IPS-15b (cell line): Measurements from ENCODE around the gene HSPB7.
"Not testable (repeated sequence)": the region's sequence is repeated elsewhere in the genome, so short reads cannot be mapped to it uniquely, and the experiment has no call there.

Experiments
- H3K27me3 ChIP-seq: one replicate; pipeline ENCODE4 v1.6.1; 2013; ENCODE audit warnings: low read length; ENCODE audit not compliant: control insufficient read depth, insufficient read depth
- H3K36me3 ChIP-seq: one replicate; pipeline ENCODE4 v1.6.1; 2013; ENCODE audit warnings: low read length; ENCODE audit not compliant: control insufficient read depth, insufficient read depth
- H3K4me1 ChIP-seq: one replicate; pipeline ENCODE4 v1.6.1; 2013; ENCODE audit warnings: mild to moderate bottlenecking, low read length; ENCODE audit not compliant: control insufficient read depth, insufficient read depth
- H3K4me3 ChIP-seq: one replicate; pipeline ENCODE4 v1.5.1; 2013; ENCODE audit warnings: low read depth, low read length
- H3K9ac ChIP-seq: one replicate; pipeline ENCODE4 v1.6.1; 2013; ENCODE audit warnings: low read depth, mild to moderate bottlenecking, low read length
- H3K9me3 ChIP-seq: one replicate; pipeline ENCODE4 v1.6.1; 2013; ENCODE audit warnings: mild to moderate bottlenecking, low read length; ENCODE audit not compliant: control insufficient read depth, insufficient read depth

HSPB7 gene

GRCh38 chr1:16046842-16047241 is 29.0 kb upstream of the HSPB7 start:
- Histone ChIP-seq H3K4me3 (no peak overlapping the region), H3K36me3 (no peaks in the 10 kb centered on the region), H3K27me3 (peaks cover 2% of the 10 kb centered on the region), H3K9me3 (no peaks in the 10 kb centered on the region), H3K4me1 (no peaks in the 10 kb centered on the region), H3K9ac (no peak overlapping the region)

- no peak overlapping the region for H3K9ac ChIP-seq
- H3K9me3 ChIP-seq: no peaks in the 10 kb centered on the region
- peaks cover 2% of the 10 kb centered on the region for H3K27me3 ChIP-seq
- H3K36me3 ChIP-seq: no peaks in the 10 kb centered on the region
- no peaks in the 10 kb centered on the region for H3K4me1 ChIP-seq
- no peak overlapping the region for H3K4me3 ChIP-seq
Measured at GRCh38 chr1:16043950-16044349, 26.1 kb upstream of the HSPB7 start.

- Histone ChIP-seq H3K9me3 (no peaks in the 10 kb centered on the region), H3K9ac (no peak within 1 kb of the TSS), H3K36me3 (no peaks in the 10 kb centered on the region), H3K4me1 (no peaks in the 10 kb centered on the region), H3K27me3 (peaks cover 2% of the 10 kb centered on the region), H3K4me3 (no peak within 1 kb of the TSS)
Measured at GRCh38 chr1:16043521-16043920, 25.7 kb upstream of the HSPB7 start, which contains the start of gene CLCNKB. Gene CLCNKB, plus strand, starts transcription at chr1:16043782. Its CDS starts 711 bp downstream, at chr1:16044493.

- not testable (repeated sequence) for H3K9me3 ChIP-seq, H3K36me3 ChIP-seq, H3K27me3 ChIP-seq, H3K4me1 ChIP-seq, H3K9ac ChIP-seq, H3K4me3 ChIP-seq
Measured at GRCh38 chr1:16042654-16043053, 24.8 kb upstream of the HSPB7 start.

- Histone ChIP-seq H3K4me1 (no peaks in the 10 kb centered on the region), H3K9ac (no peak overlapping the region), H3K9me3 (no peaks in the 10 kb centered on the region), H3K36me3 (no peaks in the 10 kb centered on the region), H3K4me3 (no peak overlapping the region), H3K27me3 (no peaks in the 10 kb centered on the region)
Measured at GRCh38 chr1:16042096-16042495, 24.3 kb upstream of the HSPB7 start.

GRCh38 chr1:16041200-16041599 is 23.4 kb upstream of the HSPB7 start:
- Histone ChIP-seq H3K36me3 (no peaks in the 10 kb centered on the region), H3K9ac (no peak overlapping the region), H3K9me3 (no peaks in the 10 kb centered on the region), H3K27me3 (no peaks in the 10 kb centered on the region), H3K4me3 (no peak overlapping the region), H3K4me1 (no peaks in the 10 kb centered on the region)

- not testable (repeated sequence) for H3K9ac ChIP-seq, H3K4me3 ChIP-seq, H3K9me3 ChIP-seq, H3K36me3 ChIP-seq, H3K4me1 ChIP-seq, H3K27me3 ChIP-seq
Measured at GRCh38 chr1:16039871-16040270, 22.0 kb upstream of the HSPB7 start.

GRCh38 chr1:16038620-16038912 is 20.7 kb upstream of the HSPB7 start:
- no peaks in the 10 kb centered on the region for H3K4me1 ChIP-seq
- H3K4me3 ChIP-seq: no peak overlapping the region
- H3K9ac ChIP-seq: no peak overlapping the region
- H3K9me3 ChIP-seq: no peaks in the 10 kb centered on the region
- H3K36me3 ChIP-seq: no peaks in the 10 kb centered on the region
- no peaks in the 10 kb centered on the region for H3K27me3 ChIP-seq

- not testable (repeated sequence) for H3K36me3 ChIP-seq, H3K9ac ChIP-seq, H3K9me3 ChIP-seq, H3K4me3 ChIP-seq, H3K27me3 ChIP-seq, H3K4me1 ChIP-seq
Measured at GRCh38 chr1:16036461-16036860, 18.6 kb upstream of the HSPB7 start.

GRCh38 chr1:16033103-16033632 is 15.3 kb upstream of the HSPB7 start:
- H3K4me1 ChIP-seq, H3K9ac ChIP-seq, H3K9me3 ChIP-seq: not testable (repeated sequence)

GRCh38 chr1:16032388-16033102 is 14.7 kb upstream of the HSPB7 start:
- H3K27me3 ChIP-seq: no peaks in the 10 kb centered on the region
- H3K36me3 ChIP-seq: no peaks in the 10 kb centered on the region
- no peak overlapping the region for H3K9ac ChIP-seq
- H3K4me1 ChIP-seq: peaks cover 2% of the 10 kb centered on the region
- H3K4me3 ChIP-seq: no peak overlapping the region
- no peaks in the 10 kb centered on the region for H3K9me3 ChIP-seq

More at GRCh38 chr1:16033103-16033632, 15.3 kb upstream of the HSPB7 start:
- not testable (repeated sequence) for H3K36me3 ChIP-seq, H3K4me3 ChIP-seq, H3K27me3 ChIP-seq

GRCh38 chr1:16031551-16031950 is 13.7 kb upstream of the HSPB7 start:
- no peaks in the 10 kb centered on the region for H3K27me3 ChIP-seq
- no peak overlapping the region for H3K4me3 ChIP-seq
- no peaks in the 10 kb centered on the region for H3K36me3 ChIP-seq
- H3K9ac ChIP-seq: no peak overlapping the region
- H3K4me1 ChIP-seq: peaks cover 2% of the 10 kb centered on the region
- no peaks in the 10 kb centered on the region for H3K9me3 ChIP-seq
